SIG-M5 (cell line): ENCODE measurements around the gene NKX6-2.
"Not testable (repeated sequence)": the region's sequence is repeated elsewhere in the genome, so short reads cannot be mapped to it uniquely, and the experiment has no call there.

Source experiments
- DNase-seq: peaks from one replicate; lab custom pipeline; 2025; lab: John Stamatoyannopoulos, UW

Gene NKX6-2

DNA sequence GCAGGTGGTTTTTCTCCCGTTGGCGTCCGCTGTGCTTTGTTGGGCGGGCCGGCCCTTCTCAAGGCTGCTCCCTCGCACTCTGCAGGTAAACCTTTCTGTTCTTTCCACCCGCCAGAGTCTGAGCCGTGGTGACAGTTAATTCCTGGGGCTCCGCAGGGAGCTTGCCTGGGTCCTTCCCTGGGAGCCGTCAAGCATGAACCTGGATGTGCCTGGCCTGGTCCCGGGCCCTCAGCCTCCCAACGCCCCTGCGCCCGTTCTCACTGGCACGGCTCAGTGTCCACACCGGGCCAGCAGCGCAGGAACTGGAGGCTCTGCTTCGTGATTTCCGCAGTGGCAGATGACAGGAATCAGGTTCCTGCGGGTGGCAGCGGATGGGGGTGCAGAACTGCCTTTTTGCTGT, 10.9 kb upstream of the NKX6-2 start:
- no peak for DNase-seq

- no peak for DNase-seq
These were observed 8.2 kb upstream of the NKX6-2 start for GRCh38 chr10:132793871-132794849.

DNA sequence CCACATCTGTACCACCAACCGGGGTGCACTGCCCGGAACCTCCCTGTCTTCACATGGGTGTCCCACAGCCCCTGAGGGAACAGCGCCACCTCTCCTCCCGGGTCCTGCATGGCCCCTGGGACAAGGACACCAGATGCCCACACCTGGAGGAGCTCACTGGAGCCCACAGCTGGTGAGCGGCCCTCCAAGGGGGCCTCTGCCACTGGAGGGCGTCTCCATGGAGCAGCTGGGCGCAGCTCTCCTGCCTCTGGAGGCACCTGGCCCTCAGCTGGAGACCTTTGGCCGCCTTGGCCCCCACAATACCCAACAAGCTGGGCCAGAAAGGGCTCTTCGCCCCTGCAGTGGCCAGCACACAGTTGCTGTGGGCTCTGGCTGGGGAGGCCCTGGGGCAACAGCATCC, 7.3 kb upstream of the NKX6-2 start:
- no peak for DNase-seq

DNA sequence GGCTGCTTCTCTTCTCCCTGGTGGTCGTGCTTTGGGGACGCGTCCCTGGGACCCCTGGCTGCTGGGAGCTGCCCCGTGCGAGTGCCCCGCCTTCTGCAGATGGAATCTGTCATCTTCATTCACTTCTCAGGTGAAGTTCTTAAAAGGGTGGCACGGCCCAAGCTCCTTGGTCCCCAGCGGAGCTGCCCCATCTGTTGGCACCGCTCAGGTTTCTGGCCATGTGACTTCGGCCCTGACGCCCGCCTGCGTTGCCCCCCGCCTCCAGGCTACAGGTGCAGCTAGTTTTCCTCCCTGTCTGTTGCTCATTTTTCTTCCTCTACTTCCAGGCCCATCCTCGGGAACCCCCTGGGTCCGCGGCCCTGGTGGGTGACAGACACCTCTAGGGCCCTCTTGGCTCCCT, 6.8 kb upstream of the NKX6-2 start:
- DNase-seq, result no peak

- DNase-seq, result not testable (repeated sequence)
These were observed 6.2 kb upstream of the NKX6-2 start for GRCh38 chr10:132792099-132792498.

GRCh38 chr10:132790934-132791829, 5.2 kb upstream of the NKX6-2 start:
- no peak for DNase-seq

DNA sequence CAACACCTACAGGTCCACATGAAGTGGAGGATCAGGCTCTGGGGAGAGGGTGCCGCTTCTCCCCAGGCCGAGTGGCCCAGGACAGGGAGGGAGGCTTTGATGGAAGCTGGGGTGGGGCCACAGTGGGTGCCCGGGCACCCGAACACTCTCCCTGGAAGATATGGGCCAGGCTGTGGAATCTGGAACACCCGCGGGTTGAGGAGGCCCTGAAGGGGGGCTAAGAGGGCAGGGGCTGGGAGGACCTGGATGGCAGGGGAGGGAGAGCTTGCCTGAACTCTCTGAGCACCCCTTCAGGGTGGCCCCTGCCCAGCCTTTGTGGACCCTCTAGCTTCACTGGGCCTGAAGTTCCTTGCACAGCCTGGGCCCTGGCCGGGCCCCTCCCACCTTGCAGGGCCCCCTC, 4.5 kb upstream of the NKX6-2 start:
- no peak for DNase-seq

DNA sequence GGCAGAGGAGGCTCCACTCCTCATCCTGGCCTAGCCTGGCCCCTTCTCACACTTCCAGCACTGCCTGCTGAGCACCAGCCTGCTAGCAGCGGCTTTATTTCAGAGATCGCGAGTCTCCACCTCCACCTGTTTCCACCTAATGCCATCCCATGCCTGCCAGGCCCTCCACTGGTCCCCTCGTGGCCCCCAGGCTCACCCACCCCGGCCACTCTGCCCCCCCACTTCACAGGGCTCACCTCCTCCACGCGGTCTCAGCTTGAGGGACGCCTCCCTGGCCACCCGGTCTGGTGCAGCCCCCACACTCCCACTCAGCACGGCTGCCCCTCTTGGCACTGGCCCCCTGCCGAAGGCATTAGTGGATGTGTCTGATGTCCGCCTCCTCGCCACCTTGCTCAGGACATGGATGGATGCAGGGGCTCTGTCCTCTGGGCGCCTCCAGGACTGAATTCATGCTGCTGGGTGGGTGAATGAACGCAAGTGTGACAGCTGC, 3.8 kb upstream of the NKX6-2 start:
- DNase-seq, result no peak

- DNase-seq, result no peak
These were observed 2.9 kb upstream of the NKX6-2 start for GRCh38 chr10:132788831-132789219.

GRCh38 chr10:132788180-132788830, 2.4 kb upstream of the NKX6-2 start:
- DNase-seq, result no peak

DNA sequence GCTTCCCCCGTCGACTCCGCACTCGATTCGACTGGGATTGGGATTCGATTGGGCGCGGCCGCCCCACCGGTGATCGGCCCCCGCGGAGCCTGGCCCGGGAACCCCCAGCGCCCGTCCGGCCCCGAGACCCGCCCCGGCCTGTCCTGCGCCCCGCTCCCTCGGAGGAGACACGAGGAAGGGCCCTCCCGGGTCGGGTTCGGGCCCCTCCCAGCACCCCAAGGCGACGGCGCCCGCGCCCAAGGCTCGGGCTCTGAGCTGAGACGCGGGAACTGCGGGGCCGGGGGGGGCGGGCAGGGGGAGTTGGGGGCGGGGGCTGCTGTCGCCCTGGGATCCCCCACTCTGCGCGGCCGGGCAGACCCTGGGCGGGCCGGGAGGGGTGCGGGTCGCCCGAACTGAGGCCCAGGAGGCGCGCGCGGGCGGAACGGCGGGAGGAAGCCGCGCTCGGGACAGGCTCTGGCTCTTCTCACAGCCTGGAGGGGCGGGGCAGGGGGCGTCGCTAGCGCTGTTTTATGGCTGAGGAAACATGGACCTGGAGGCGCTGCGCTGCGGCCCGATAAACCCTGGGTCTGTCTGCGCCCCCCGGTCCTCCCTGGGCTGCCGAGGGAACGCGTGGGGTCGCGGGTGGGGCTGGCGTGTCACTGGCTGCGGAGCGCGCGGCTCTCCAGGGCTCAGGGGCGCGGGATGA, 1.7 kb upstream of the NKX6-2 start:
- DNase-seq, result no peak

- no peak for DNase-seq
These were observed 1.0 kb upstream of the NKX6-2 start for GRCh38 chr10:132786884-132787494.

DNA sequence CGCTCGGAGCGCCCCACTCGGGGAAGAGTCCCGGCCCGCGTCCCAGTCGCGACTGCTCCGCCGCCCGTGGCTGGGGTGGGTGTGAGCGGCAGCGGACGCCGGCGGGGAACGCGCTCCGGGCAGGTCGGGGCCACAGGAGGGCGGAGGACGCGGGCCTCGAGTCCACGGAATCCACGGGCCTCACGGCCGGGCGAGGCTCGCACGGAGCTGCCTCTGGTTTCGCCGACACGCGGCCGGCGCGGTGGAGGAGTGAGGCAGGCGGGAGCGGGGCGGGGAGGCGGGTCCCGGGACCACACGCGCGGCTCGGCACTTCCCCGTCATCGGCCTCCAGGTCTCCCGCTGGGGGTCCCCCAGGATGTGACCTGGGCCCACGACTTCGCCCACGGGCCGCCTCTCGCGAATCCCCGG, 533 bp upstream of the NKX6-2 start:
- DNase-seq, result no peak

- DNase-seq, result no peak
These were observed 853 bp downstream of the NKX6-2 start for GRCh38 chr10:132784866-132785722.

- no peak for DNase-seq
These were observed 1.7 kb downstream of the NKX6-2 start for GRCh38 chr10:132783940-132784865.

DNA sequence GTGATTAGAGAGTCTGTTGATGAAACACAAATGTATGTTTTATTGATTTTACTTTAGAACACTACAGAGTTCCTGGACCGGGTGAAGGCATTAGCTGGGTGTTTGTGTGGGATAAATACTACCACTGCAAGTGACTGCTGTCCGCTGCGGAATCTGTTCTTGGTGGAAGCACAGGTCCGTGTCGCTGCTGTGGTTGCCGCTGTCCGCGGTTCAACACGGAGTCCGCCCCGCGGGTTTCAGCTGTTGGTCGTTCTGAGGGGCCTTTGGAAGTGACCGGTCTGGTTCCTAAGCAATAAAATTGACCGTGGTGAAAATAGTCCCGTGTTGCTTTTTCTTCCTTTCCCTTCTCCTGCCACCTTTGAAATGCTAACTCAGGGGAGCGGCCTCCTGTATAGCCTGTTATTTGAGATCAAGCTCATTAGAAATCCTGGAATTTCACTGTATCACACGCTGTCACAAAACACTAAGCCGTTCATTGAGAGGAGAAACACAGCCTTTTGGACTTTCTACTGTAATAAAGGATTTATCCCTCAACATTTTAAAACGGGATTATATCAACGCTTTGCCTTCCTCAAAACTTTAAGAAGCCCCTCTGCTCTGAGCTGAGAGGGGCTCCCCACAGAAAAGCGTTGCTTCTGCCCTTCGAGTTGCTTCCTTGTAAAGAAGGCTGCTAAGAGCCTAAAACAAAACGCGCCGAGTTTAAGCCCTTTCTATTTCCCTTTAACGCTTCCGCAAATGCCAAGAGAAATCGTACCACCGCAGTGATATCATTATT, 2.6 kb downstream of the NKX6-2 start:
- DNase-seq, result no peak

- no peak for DNase-seq
These were observed 4.4 kb downstream of the NKX6-2 start for GRCh38 chr10:132781556-132781955.

- DNase-seq, result no peak
These were observed 5.6 kb downstream of the NKX6-2 start for GRCh38 chr10:132780356-132780755.
